SU-DHL-6 (cell line): ENCODE data around the gene CTNS.

Experiments used
- EZH2phosphoT487 ChIP-seq: fragments of 200-600 bp; sonication (generic), shearing (Covaris generic); conservative IDR thresholded peaks from 2 replicates; pipeline ENCODE4 v1.6.1; 2018; ENCODE audit warnings: mild to moderate bottlenecking, antibody characterized with exemption, low read length, moderate library complexity, mixed read lengths
- TF ChIP-seq, protein P1 (sequence below): fragments of 200-600 bp; sonication (generic); IDR thresholded peaks from one replicate; pipeline ENCODE4 v1.5.1; 2017; ENCODE audit warnings: antibody characterized with exemption, mild to moderate bottlenecking, low read length, moderate library complexity; ENCODE audit not compliant: insufficient read depth, poor library complexity, severe bottlenecking

DNA sequence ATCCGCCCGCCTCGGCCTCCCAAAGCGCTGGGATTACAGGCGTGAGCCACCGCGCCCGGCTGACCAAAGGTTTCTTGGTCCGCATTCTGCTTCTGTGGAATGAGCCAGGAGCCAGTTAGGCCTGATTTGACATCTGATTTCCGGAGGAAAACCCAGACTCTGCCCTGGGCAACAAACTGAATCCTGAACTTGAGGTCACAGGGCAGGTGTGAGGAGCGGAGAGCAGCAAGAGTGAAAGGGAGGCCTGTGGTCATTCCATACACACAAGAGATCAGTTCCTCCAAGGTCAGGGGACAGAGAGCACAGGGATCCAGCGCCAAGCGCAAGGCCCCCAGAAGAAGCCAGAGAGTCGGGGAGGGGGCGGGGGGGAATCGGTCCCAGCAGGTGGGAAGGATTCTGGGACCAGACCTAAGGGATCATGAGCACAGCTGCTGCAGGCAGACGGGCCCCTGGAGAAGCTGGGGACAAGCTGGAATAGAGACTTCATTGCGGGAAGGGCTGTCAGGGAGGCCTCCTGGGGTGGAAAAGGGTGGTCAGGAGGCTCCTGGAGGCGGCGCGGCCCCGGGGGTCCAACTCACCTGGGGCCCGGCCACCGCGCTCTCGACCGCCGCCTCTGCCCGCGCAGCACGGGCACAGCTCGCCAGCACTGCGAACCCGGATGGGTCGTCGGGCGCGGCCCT is 946 bp upstream of the CTNS start:
- TF ChIP-seq EZH2phosphoT487: no peak
- TF ChIP-seq, protein P1, sequence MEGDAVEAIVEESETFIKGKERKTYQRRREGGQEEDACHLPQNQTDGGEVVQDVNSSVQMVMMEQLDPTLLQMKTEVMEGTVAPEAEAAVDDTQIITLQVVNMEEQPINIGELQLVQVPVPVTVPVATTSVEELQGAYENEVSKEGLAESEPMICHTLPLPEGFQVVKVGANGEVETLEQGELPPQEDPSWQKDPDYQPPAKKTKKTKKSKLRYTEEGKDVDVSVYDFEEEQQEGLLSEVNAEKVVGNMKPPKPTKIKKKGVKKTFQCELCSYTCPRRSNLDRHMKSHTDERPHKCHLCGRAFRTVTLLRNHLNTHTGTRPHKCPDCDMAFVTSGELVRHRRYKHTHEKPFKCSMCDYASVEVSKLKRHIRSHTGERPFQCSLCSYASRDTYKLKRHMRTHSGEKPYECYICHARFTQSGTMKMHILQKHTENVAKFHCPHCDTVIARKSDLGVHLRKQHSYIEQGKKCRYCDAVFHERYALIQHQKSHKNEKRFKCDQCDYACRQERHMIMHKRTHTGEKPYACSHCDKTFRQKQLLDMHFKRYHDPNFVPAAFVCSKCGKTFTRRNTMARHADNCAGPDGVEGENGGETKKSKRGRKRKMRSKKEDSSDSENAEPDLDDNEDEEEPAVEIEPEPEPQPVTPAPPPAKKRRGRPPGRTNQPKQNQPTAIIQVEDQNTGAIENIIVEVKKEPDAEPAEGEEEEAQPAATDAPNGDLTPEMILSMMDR: no peak
